ENCODE measurements around the gene RASAL2.
"Not testable (repeated sequence)": the region's sequence is repeated elsewhere in the genome, so short reads cannot be mapped to it uniquely, and the experiment has no call there.

Gene RASAL2

GRCh38 chr1:178300352-178300699 lies 206.4 kb downstream of the RASAL2 start:
- DNase-seq (ENCODE audit: insufficient read length, low spot score) (no peak), FAIRE-seq (no peak)
- TF ChIP-seq POLR2A (IDR thresholded peaks at IDR 0.05; ENCODE audit: low read depth, low read length), result no peak

GRCh38 chr1:178301141-178301540 lies 207.2 kb downstream of the RASAL2 start:
- DNase-seq (ENCODE audit: insufficient read length, low spot score), result no peak
- TF ChIP-seq POLR2A (IDR thresholded peaks at IDR 0.05; ENCODE audit: low read depth, low read length), result no peak
- no peak for FAIRE-seq

GRCh38 chr1:178307264-178307663 lies 213.4 kb downstream of the RASAL2 start:
- no peak for FAIRE-seq
- no peak for DNase-seq (ENCODE audit: insufficient read length, low spot score)
- no peak for TF ChIP-seq POLR2A (IDR thresholded peaks at IDR 0.05; ENCODE audit: low read depth, low read length)

GRCh38 chr1:178308438-178308837 lies 214.5 kb downstream of the RASAL2 start:
- no peak for FAIRE-seq
- no peak for TF ChIP-seq POLR2A (IDR thresholded peaks at IDR 0.05; ENCODE audit: low read depth, low read length)
- DNase-seq (ENCODE audit: insufficient read length, low spot score), result no peak

GRCh38 chr1:178310685-178311105 lies 216.8 kb downstream of the RASAL2 start:
- FAIRE-seq (peak; percentile 95), DNase-seq (ENCODE audit: insufficient read length, low spot score) (peak; percentile 15)

GRCh38 chr1:178311164-178311563 lies 217.3 kb downstream of the RASAL2 start:
- FAIRE-seq (peak; percentile 11), DNase-seq (ENCODE audit: insufficient read length, low spot score) (no peak)
- no peak for TF ChIP-seq POLR2A (IDR thresholded peaks at IDR 0.05; ENCODE audit: low read depth, low read length)

More at GRCh38 chr1:178310685-178311105, 216.8 kb downstream of the RASAL2 start:
- no peak for TF ChIP-seq POLR2A (IDR thresholded peaks at IDR 0.05; ENCODE audit: low read depth, low read length)

- not testable (repeated sequence) for FAIRE-seq; DNase-seq (ENCODE audit: insufficient read length, low spot score)
Observed at GRCh38 chr1:178320280-178320982, 226.5 kb downstream of the RASAL2 start.

- FAIRE-seq (no peak), DNase-seq (ENCODE audit: insufficient read length, low spot score) (no peak)
- no peak for TF ChIP-seq POLR2A (IDR thresholded peaks at IDR 0.05; ENCODE audit: low read depth, low read length)
Observed at GRCh38 chr1:178323067-178323466, 229.2 kb downstream of the RASAL2 start.

GRCh38 chr1:178324003-178324402 lies 230.1 kb downstream of the RASAL2 start:
- no peak for TF ChIP-seq POLR2A (IDR thresholded peaks at IDR 0.05; ENCODE audit: low read depth, low read length)

GRCh38 chr1:178328728-178329127 lies 234.8 kb downstream of the RASAL2 start:
- DNase-seq (ENCODE audit: insufficient read length, low spot score), result no peak
- FAIRE-seq, result no peak
- no peak for TF ChIP-seq POLR2A (IDR thresholded peaks at IDR 0.05; ENCODE audit: low read depth, low read length)

More at GRCh38 chr1:178324003-178324402, 230.1 kb downstream of the RASAL2 start:
- DNase-seq (ENCODE audit: insufficient read length, low spot score), result no peak
- FAIRE-seq, result peak; percentile 57

- no peak for TF ChIP-seq POLR2A (IDR thresholded peaks at IDR 0.05; ENCODE audit: low read depth, low read length)
- DNase-seq (ENCODE audit: insufficient read length, low spot score), result no peak
- FAIRE-seq, result no peak
Observed at GRCh38 chr1:178330153-178330552, 236.2 kb downstream of the RASAL2 start.

GRCh38 chr1:178330848-178331497 lies 237.1 kb downstream of the RASAL2 start:
- no peak for TF ChIP-seq POLR2A (IDR thresholded peaks at IDR 0.05; ENCODE audit: low read depth, low read length)
- FAIRE-seq, result no peak
- DNase-seq (ENCODE audit: insufficient read length, low spot score), result no peak

- no peak for TF ChIP-seq POLR2A (IDR thresholded peaks at IDR 0.05; ENCODE audit: low read depth, low read length)
- FAIRE-seq, result peak; percentile 52
- no peak for DNase-seq (ENCODE audit: insufficient read length, low spot score)
Observed at GRCh38 chr1:178335426-178335825, 241.5 kb downstream of the RASAL2 start.

- FAIRE-seq, result peak; percentile 45
- no peak for DNase-seq (ENCODE audit: insufficient read length, low spot score)
- no peak for TF ChIP-seq POLR2A (IDR thresholded peaks at IDR 0.05; ENCODE audit: low read depth, low read length)
Observed at GRCh38 chr1:178337091-178337706, 243.3 kb downstream of the RASAL2 start.

GRCh38 chr1:178339834-178340233 lies 245.9 kb downstream of the RASAL2 start:
- DNase-seq (ENCODE audit: insufficient read length, low spot score), result no peak
- FAIRE-seq, result peak; percentile 69
- TF ChIP-seq POLR2A (IDR thresholded peaks at IDR 0.05; ENCODE audit: low read depth, low read length), result no peak

Measured in H54 (cell line).